GM10266 (cell line): ENCODE results near the gene IL13.

Source experiments
- DNase-seq: peaks from one replicate; pipeline ENCODE4 v3.0.0; 2012; ENCODE audit errors: extremely low spot score
- TF ChIP-seq, protein P1 (sequence below): IDR thresholded peaks from 2 replicates; pipeline ENCODE4 v1.5.1; 2012; ENCODE audit warnings: mild to moderate bottlenecking, low read depth; ENCODE audit not compliant: control insufficient read depth, insufficient read depth; ENCODE audit errors: missing control alignments

IL13 gene

DNA sequence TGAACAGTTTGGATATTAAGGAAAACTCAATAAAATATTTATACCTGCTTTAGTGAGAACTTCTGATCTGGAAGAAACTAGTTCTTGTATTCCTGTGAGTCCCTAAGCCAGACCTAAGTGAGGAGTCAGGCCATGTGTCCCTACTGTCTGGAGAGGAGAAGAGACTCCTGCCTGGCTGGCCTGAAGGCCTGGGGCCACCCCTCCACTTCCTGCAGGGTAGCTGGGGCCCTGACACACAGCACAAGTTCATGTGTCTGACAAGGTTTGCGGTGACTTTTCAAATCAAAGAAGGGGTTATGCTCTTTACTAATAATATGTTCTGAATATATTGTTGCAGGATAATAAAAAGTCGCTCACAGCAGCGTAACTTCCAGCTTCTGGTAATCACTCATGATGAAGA, 16.1 kb upstream of the IL13 start:
- no peak for DNase-seq
- TF ChIP-seq, protein P1, sequence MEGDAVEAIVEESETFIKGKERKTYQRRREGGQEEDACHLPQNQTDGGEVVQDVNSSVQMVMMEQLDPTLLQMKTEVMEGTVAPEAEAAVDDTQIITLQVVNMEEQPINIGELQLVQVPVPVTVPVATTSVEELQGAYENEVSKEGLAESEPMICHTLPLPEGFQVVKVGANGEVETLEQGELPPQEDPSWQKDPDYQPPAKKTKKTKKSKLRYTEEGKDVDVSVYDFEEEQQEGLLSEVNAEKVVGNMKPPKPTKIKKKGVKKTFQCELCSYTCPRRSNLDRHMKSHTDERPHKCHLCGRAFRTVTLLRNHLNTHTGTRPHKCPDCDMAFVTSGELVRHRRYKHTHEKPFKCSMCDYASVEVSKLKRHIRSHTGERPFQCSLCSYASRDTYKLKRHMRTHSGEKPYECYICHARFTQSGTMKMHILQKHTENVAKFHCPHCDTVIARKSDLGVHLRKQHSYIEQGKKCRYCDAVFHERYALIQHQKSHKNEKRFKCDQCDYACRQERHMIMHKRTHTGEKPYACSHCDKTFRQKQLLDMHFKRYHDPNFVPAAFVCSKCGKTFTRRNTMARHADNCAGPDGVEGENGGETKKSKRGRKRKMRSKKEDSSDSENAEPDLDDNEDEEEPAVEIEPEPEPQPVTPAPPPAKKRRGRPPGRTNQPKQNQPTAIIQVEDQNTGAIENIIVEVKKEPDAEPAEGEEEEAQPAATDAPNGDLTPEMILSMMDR = no peak

DNA sequence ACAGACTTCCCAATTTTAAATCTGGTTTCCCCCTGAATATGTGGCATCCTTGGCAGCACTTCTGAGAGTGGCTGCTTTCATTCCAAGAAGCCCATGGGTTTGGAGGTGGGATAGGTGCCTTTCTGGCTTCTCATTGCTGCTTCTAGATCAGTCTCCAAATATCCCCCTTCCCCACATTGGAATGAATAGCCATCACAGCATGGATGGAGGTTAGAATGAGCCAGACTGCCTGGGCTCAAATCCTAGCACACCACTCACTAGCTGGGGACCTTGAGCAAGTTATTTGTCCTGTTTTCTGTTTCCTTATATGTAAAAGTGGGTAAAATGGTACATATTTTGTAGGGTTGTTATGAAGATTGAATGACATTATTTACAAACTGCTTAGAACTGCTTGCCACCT, 13.8 kb upstream of the IL13 start:
- no peak for DNase-seq
- TF ChIP-seq, protein P1 = no peak

DNA sequence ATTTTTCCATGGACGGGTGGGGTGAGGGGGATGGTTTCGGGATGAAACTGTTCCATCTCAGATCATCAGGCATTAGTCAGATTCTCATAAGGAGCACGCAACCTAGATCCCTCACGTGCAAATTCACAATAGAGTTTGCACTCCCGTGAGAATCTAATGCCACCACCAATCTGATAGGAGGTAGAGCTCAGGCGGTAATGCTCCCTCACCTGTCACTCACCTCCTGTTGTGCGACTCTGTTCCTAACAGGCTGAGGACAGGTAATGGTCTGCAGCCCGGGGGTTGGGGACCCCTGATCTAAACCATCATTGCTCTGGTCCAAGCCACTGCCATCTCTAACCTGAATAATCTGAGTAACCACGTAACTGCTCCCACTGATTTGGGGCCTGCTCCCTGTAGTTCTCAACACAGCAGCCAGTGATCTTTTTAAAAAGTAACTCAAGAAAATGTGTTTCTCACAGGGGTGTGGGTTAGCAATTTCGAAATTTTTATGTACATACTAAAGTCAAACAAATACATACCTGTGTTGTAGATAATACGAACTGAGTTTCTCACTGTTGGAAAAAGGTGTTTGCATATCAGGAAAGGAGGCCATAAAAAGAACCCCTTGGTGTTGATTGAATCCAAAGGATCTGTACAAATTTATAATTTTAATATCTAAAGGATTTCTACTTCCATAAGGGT, 11.2 kb upstream of the IL13 start:
- TF ChIP-seq, protein P1 = no peak
- no peak for DNase-seq

DNA sequence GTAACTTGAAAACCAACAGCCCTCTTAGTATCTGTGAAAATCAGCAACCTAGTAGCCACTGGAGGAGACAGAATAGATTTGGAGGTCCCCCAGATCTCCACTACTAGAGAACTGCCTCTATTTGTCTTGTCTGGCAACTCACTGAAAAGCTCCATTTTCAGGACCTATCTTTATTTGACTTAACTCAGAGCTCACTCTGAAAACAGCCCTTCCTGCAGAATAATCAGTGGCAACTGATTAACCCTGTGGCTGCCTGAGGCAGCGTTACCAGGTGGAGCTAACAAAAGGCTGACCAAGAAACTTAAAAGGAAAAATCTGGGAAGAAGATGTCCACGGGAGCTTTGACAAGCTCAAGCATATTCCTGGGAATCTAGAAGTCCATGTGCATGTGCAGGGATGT, 10.5 kb upstream of the IL13 start:
- TF ChIP-seq, protein P1 = no peak
- DNase-seq = no peak

DNA sequence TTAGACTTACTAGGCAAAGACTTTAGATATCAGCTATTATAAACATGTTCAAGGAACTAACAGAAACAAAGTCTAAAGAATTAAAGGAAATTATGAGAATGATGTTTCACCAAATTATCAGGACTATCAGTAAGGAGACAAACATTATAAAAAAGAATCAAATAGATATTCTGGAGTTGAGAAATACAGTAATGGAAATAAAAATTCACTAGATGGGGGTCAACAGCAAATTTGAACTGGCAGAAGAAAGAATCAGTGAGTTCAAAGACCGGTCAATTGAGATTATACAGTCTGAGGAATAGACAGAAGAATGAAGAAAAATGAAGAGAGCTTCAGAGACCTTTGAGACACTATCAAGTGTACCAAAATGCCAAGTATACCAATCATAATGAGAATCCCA, 9.6 kb upstream of the IL13 start:
- no peak for DNase-seq

DNA sequence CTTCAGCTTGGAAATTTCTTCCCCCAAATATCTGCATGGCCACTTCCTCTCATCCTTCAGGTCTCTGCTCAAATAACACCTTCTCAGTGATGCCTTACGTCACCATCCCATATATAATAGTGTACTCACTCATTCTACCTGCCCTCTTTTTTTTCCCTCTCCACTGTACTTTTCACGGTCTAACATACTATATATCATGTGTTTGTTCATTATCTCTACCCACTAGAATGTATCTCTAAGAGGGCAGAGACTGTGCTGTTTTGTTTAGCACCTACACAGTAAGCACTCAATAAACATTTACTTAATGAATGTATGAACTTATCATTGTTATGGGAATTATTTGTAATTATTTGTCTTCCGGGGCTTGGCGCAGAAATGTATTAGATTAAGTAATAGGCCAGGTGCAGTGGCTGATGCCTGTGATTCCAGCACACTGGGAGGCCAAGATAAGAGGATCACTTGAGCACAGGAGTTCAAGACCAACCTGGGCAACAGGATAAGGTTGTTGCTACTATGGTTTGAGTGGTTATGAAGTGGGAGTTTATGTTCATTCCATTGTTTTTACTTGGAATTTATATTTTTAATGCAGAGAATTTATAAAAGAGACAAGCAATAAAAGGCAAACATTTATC, 6.0 kb upstream of the IL13 start:
- TF ChIP-seq, protein P1 = no peak
- no peak for DNase-seq

More for the DNA sequence above, 9.6 kb upstream of the IL13 start:
- TF ChIP-seq, protein P1 = no peak

DNA sequence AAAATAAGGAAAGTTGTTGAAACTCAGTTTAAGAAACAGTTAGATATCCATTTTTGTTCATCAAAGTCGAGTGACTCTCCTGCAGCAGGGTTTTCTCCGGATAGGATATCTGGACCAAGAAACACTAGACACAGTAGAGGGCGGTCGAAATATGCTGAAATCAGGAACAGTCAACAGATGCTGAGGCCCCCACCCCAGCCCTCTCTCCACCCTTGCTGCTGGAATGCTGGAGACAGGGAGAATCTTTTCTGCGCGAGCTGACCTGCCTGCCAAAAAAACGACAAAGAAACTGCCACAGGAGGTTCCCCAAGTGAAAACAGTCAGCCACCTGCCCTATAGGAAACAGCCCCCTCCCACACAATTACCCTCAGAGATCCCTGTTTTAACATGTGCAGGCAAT, 4.3 kb upstream of the IL13 start:
- DNase-seq = no peak
- TF ChIP-seq, protein P1 = no peak
